ENCODE data around the gene ASTN1. TPM values are rescaled to one million over a fixed set of nuclear protein-coding genes. Genes with fewer than 3 reads are reported as not detected.

ASTN1 gene
- total and polyA plus RNA-seq, 9 donors = 1.1 to 14.8 (median 2.7) TPM

GRCh38 chr1:176880955-176881595 is 283.4 kb downstream of the ASTN1 start:
- TF ChIP-seq EP300 (IDR thresholded peaks at IDR 0.05) = no peak
- TF ChIP-seq CTCF (IDR thresholded peaks at IDR 0.05) = peak in 2 of 3 donors; percentile 28 to 60
- WGBS, 3 donors = 10 to 17% (median 14%) methylated on average over 9 of the region's 9 CpGs
- peak; percentile 47 to 69 (median 61) for DNase-seq

GRCh38 chr1:176879784-176880620 is 284.5 kb downstream of the ASTN1 start:
- H3K36me3 ChIP-seq = no peaks in the 10 kb centered on the region
- no peak for TF ChIP-seq CTCF (IDR thresholded peaks at IDR 0.05)
- no peak for TF ChIP-seq POLR2A (IDR thresholded peaks at IDR 0.05)
- TF ChIP-seq EP300 (IDR thresholded peaks at IDR 0.05) = no peak
- no peaks in the 10 kb centered on the region for H3K27me3 ChIP-seq
- no peaks in the 10 kb centered on the region for H3K4me1 ChIP-seq (ENCODE audit: insufficient read depth)
- whole genome bisulfite sequencing, 3 donors = 91 to 98% (median 91%) methylated on average over 13 of the region's 13 CpGs
- no peaks in the 10 kb centered on the region for H3K9me3 ChIP-seq
- intact Hi-C loops (cut with DNase I) = loop anchor here in 1 of 4 donors (10.0 kb wide), 1 partner anchor 1725 kb away; no protein-coding TSS in a partner anchor
- H3K4me3 ChIP-seq = no peak overlapping the region
- H3K27ac ChIP-seq = no peak overlapping the region
- no peak for DNase-seq

More at GRCh38 chr1:176880955-176881595, 283.4 kb downstream of the ASTN1 start:
- Histone ChIP-seq H3K36me3 (no peaks in the 10 kb centered on the region), H3K27me3 (no peaks in the 10 kb centered on the region), H3K4me1 (ENCODE audit: insufficient read depth) (no peaks in the 10 kb centered on the region), H3K27ac (no peak overlapping the region), H3K4me3 (no peak overlapping the region), H3K9me3 (no peaks in the 10 kb centered on the region)
- intact Hi-C loops (cut with DNase I) = loop anchor here in 1 of 4 donors (10.0 kb wide), 1 partner anchor 1726 kb away; no protein-coding TSS in a partner anchor

- Histone ChIP-seq H3K9me3 (no peaks in the 10 kb centered on the region), H3K4me3 (no peak overlapping the region), H3K27ac (no peak overlapping the region), H3K4me1 (ENCODE audit: insufficient read depth) (no peaks in the 10 kb centered on the region), H3K36me3 (no peaks in the 10 kb centered on the region), H3K27me3 (no peaks in the 10 kb centered on the region)
- TF ChIP-seq EP300 (IDR thresholded peaks at IDR 0.05) = no peak
- TF ChIP-seq CTCF (IDR thresholded peaks at IDR 0.05) = no peak
- TF ChIP-seq POLR2A (IDR thresholded peaks at IDR 0.05) = no peak
- no peak for DNase-seq
- intact Hi-C loops (cut with DNase I) = no loop called here
- WGBS, 3 donors = 84 to 89% (median 85%) methylated on average over 12 of the region's 12 CpGs
Observed at GRCh38 chr1:176878750-176879536, 285.6 kb downstream of the ASTN1 start.

GRCh38 chr1:176877557-176877956 is 287.0 kb downstream of the ASTN1 start:
- WGBS, 3 donors = 59 to 71% (median 65%) methylated on average over 3 of the region's 3 CpGs
- Histone ChIP-seq H3K4me3 (no peak overlapping the region), H3K36me3 (no peaks in the 10 kb centered on the region), H3K9me3 (no peaks in the 10 kb centered on the region), H3K4me1 (ENCODE audit: insufficient read depth) (no peaks in the 10 kb centered on the region), H3K27me3 (no peaks in the 10 kb centered on the region), H3K27ac (no peak overlapping the region)
- TF ChIP-seq CTCF (IDR thresholded peaks at IDR 0.05) (no peak), POLR2A (IDR thresholded peaks at IDR 0.05) (no peak), EP300 (IDR thresholded peaks at IDR 0.05) (no peak)
- DNase-seq = no peak
- intact Hi-C loops (cut with DNase I) = no loop called here
